ENCODE results near the gene JSRP1.

JSRP1 gene

GRCh38 chr19:2213799-2214198 is 42.4 kb downstream of the JSRP1 start:
- intact Hi-C loops (cut with DNase I; ENCODE audit: low total_unique reads), result no loop called here
- H3K9me3 ChIP-seq, result no peaks in the 10 kb centered on the region
- no peak overlapping the region for H3K27ac ChIP-seq
- TF ChIP-seq CTCF (IDR thresholded peaks at IDR 0.05), result no peak
- no peaks in the 10 kb centered on the region for H3K4me1 ChIP-seq
- no peaks in the 10 kb centered on the region for H3K27me3 ChIP-seq
- no peak for DNase-seq
- no peak overlapping the region for H3K4me3 ChIP-seq
- peaks cover 61 to 99% (median 88%) of the 10 kb centered on the region in 3 donors for H3K36me3 ChIP-seq

GRCh38 chr19:2212861-2213711 is 43.1 kb downstream of the JSRP1 start:
- no peaks in the 10 kb centered on the region for H3K9me3 ChIP-seq
- H3K4me3 ChIP-seq, result no peak overlapping the region
- H3K36me3 ChIP-seq, result peaks cover 58 to 100% (median 90%) of the 10 kb centered on the region in 3 donors
- no peaks in the 10 kb centered on the region for H3K4me1 ChIP-seq
- no peaks in the 10 kb centered on the region for H3K27me3 ChIP-seq
- intact Hi-C loops (cut with DNase I; ENCODE audit: low total_unique reads), result no loop called here
- no peak overlapping the region for H3K27ac ChIP-seq
- DNase-seq, result no peak
- TF ChIP-seq CTCF (IDR thresholded peaks at IDR 0.05), result no peak

GRCh38 chr19:2210987-2211740 is 45.1 kb downstream of the JSRP1 start:
- H3K9me3 ChIP-seq, result no peaks in the 10 kb centered on the region
- intact Hi-C loops (cut with DNase I; ENCODE audit: low total_unique reads), result no loop called here
- H3K4me3 ChIP-seq, result no peak overlapping the region
- H3K4me1 ChIP-seq, result no peaks in the 10 kb centered on the region
- TF ChIP-seq CTCF (IDR thresholded peaks at IDR 0.05), result no peak
- no peaks in the 10 kb centered on the region for H3K27me3 ChIP-seq
- no peak overlapping the region for H3K27ac ChIP-seq
- H3K36me3 ChIP-seq, result peaks cover 49 to 96% (median 87%) of the 10 kb centered on the region in 3 donors
- no peak for DNase-seq

- no peaks in the 10 kb centered on the region for H3K27me3 ChIP-seq
- H3K4me1 ChIP-seq, result no peaks in the 10 kb centered on the region
- peaks cover 45 to 93% (median 78%) of the 10 kb centered on the region in 3 donors for H3K36me3 ChIP-seq
Observed at GRCh38 chr19:2210206-2210605, 46.0 kb downstream of the JSRP1 start.

GRCh38 chr19:2209408-2209807 is 46.8 kb downstream of the JSRP1 start:
- no peaks in the 10 kb centered on the region for H3K9me3 ChIP-seq
- intact Hi-C loops (cut with DNase I; ENCODE audit: low total_unique reads), result no loop called here
- no peaks in the 10 kb centered on the region for H3K4me1 ChIP-seq
- TF ChIP-seq CTCF (IDR thresholded peaks at IDR 0.05), result no peak
- H3K27ac ChIP-seq, result no peak overlapping the region
- no peaks in the 10 kb centered on the region for H3K27me3 ChIP-seq
- H3K36me3 ChIP-seq, result peaks cover 37 to 91% (median 73%) of the 10 kb centered on the region in 3 donors
- no peak for DNase-seq
- H3K4me3 ChIP-seq, result no peak overlapping the region

More at GRCh38 chr19:2210206-2210605, 46.0 kb downstream of the JSRP1 start:
- TF ChIP-seq CTCF (IDR thresholded peaks at IDR 0.05), result no peak
- DNase-seq, result no peak
- H3K4me3 ChIP-seq, result no peak overlapping the region
- H3K9me3 ChIP-seq, result no peaks in the 10 kb centered on the region
- intact Hi-C loops (cut with DNase I; ENCODE audit: low total_unique reads), result no loop called here
- no peak overlapping the region for H3K27ac ChIP-seq

All from tibial artery (tissue), 4 donors.